ENCODE data around the gene HAL. TPM values are rescaled to one million over a fixed set of nuclear protein-coding genes. Genes with fewer than 3 reads are reported as not detected.

Gene HAL
- total and polyA plus RNA-seq, 2 of the 13 experiments (the other 11 are each of a cell fraction or from before 2014, with no cell fraction given), result 0.89 to 37.8 TPM

- TF ChIP-seq ZNF704 (CRISPR knock-in tag; IDR thresholded peaks at IDR 0.05; ENCODE audit: borderline replicate concordance) (no peak), SMAD1 (CRISPR knock-in tag; IDR thresholded peaks at IDR 0.05; ENCODE audit: borderline replicate concordance, low read depth) (no peak), CENPT (CRISPR knock-in tag; IDR thresholded peaks at IDR 0.05; ENCODE audit: low read depth) (no peak), ZNF878 (CRISPR knock-in tag; IDR thresholded peaks at IDR 0.05) (peak; percentile 75), MIXL1 (CRISPR knock-in tag; IDR thresholded peaks at IDR 0.05) (peak; percentile 47), SETDB1 (CRISPR knock-in tag; IDR thresholded peaks at IDR 0.05; ENCODE audit: borderline replicate concordance) (no peak), HNRNPUL1 (IDR thresholded peaks at IDR 0.05; ENCODE audit: low read depth, low read length) (no peak), JUND (CRISPR knock-in tag; IDR thresholded peaks at IDR 0.05) (no peak), BCLAF1 (IDR thresholded peaks at IDR 0.05) (no peak), ATF7 (IDR thresholded peaks at IDR 0.05) (no peak), ATF7 (CRISPR knock-in tag; IDR thresholded peaks at IDR 0.05) (no peak), NFAT5 (CRISPR knock-in tag; IDR thresholded peaks at IDR 0.05) (peak; percentile 41; the same call in 1 of the 2 replicates), ZNF75D (CRISPR knock-in tag; IDR thresholded peaks at IDR 0.05; ENCODE audit: borderline replicate concordance) (no peak), RARA (CRISPR knock-in tag; IDR thresholded peaks at IDR 0.05) (no peak), DRAP1 (CRISPR knock-in tag; IDR thresholded peaks at IDR 0.05) (peak; percentile 96), ZBTB7B (CRISPR knock-in tag; IDR thresholded peaks at IDR 0.05) (no peak), SOX13 (IDR thresholded peaks at IDR 0.05) (no peak), SOX13 (CRISPR knock-in tag; conservative IDR thresholded peaks at IDR 0.05 in 1 of 2, IDR thresholded peaks at IDR 0.05 in 1 of 2) (no peak)
Observed at GRCh38 chr12:96035283-96036236, 39.4 kb upstream of the HAL start, which contains the start of gene LTA4H (continued).
